Measurements from ENCODE around the gene SERPINA4.

DNA sequence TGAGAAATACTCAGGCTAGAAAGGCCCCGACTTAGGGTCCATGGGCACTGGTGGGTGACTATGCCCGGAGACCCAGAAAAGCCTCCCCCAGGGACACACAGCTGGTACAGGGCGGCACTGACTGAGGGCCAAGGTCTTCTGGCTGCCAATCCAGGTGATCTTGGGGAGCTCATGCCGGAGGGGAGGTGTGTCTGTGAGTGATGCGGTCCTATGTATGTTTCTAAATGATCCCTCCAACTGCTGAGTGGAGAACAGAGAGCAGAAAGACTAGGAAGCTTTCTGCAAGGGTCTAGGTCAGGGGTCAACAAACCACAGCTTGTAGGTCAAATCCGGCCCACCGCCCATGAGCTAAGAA lies 391 bp downstream of the SERPINA4 start:
- TF ChIP-seq ZZZ3 (IDR thresholded peaks at IDR 0.05) (no peak), FOXM1 (IDR thresholded peaks at IDR 0.05; ENCODE audit: low read depth) (no peak), FOXM1 (CRISPR knock-in tag; IDR thresholded peaks at IDR 0.05; ENCODE audit: low read depth) (no peak), ZBTB8A (IDR thresholded peaks at IDR 0.05; ENCODE audit: partially characterized antibody) (no peak), TAF15 (IDR thresholded peaks at IDR 0.05; ENCODE audit: low read depth, low read length) (no peak), ZNF431 (CRISPR knock-in tag; IDR thresholded peaks at IDR 0.05) (no peak), NR3C1 (CRISPR knock-in tag; IDR thresholded peaks at IDR 0.05) (no peak)
- TF ChIP-seq, protein P1, sequence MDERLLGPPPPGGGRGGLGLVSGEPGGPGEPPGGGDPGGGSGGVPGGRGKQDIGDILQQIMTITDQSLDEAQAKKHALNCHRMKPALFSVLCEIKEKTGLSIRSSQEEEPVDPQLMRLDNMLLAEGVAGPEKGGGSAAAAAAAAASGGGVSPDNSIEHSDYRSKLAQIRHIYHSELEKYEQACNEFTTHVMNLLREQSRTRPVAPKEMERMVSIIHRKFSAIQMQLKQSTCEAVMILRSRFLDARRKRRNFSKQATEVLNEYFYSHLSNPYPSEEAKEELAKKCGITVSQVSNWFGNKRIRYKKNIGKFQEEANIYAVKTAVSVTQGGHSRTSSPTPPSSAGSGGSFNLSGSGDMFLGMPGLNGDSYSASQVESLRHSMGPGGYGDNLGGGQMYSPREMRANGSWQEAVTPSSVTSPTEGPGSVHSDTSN (CRISPR knock-in tag; IDR thresholded peaks at IDR 0.05; ENCODE audit: low read depth), result no peak
- TF ChIP-seq, protein P1 (tag; conservative IDR thresholded peaks at IDR 0.05; ENCODE audit: low read depth), result no peak
- TF ChIP-seq, protein P2, sequence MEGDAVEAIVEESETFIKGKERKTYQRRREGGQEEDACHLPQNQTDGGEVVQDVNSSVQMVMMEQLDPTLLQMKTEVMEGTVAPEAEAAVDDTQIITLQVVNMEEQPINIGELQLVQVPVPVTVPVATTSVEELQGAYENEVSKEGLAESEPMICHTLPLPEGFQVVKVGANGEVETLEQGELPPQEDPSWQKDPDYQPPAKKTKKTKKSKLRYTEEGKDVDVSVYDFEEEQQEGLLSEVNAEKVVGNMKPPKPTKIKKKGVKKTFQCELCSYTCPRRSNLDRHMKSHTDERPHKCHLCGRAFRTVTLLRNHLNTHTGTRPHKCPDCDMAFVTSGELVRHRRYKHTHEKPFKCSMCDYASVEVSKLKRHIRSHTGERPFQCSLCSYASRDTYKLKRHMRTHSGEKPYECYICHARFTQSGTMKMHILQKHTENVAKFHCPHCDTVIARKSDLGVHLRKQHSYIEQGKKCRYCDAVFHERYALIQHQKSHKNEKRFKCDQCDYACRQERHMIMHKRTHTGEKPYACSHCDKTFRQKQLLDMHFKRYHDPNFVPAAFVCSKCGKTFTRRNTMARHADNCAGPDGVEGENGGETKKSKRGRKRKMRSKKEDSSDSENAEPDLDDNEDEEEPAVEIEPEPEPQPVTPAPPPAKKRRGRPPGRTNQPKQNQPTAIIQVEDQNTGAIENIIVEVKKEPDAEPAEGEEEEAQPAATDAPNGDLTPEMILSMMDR (IDR thresholded peaks at IDR 0.05 in 2 of 3, conservative IDR thresholded peaks at IDR 0.05 in 1 of 3; ENCODE audit: insufficient read depth in 2 of 3, low read depth in 1 of 3, low read length in 3 of 3), result no peak
- TF ChIP-seq, protein P3, sequence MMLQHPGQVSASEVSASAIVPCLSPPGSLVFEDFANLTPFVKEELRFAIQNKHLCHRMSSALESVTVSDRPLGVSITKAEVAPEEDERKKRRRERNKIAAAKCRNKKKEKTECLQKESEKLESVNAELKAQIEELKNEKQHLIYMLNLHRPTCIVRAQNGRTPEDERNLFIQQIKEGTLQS (IDR thresholded peaks at IDR 0.05), result no peak
- TF ChIP-seq, protein P3 (CRISPR knock-in tag; conservative IDR thresholded peaks at IDR 0.05), result no peak
